Measurements from ENCODE around the gene SLC29A3. TPM values are rescaled to one million over a fixed set of nuclear protein-coding genes. Genes with fewer than 3 reads are reported as not detected.

The SLC29A3 gene
- total and polyA plus RNA-seq, 2 of the 8 experiments (the other 6 are each of a cell fraction or from before 2014, with no cell fraction given) = 14.0 to 24.6 TPM

GRCh38 chr10:71344154-71344925, 25.3 kb downstream of the SLC29A3 start (continued):
- TF ChIP-seq SP2 (IDR thresholded peaks at IDR 0.05; ENCODE audit: low read length) = no peak
- no peak for TF ChIP-seq TBP (IDR thresholded peaks at IDR 0.05; ENCODE audit: low read depth, low read length)
- TF ChIP-seq PHF8 (conservative IDR thresholded peaks at IDR 0.05; ENCODE audit: low read depth, low read length) = no peak
- peak; percentile 30 for TF ChIP-seq CHD7 (IDR thresholded peaks at IDR 0.05; ENCODE audit: insufficient replicate concordance, low read length)
- TF ChIP-seq TAF7 (optimal IDR thresholded peaks at IDR 0.05; ENCODE audit: borderline replicate concordance, low read depth, low read length) = no peak
- no peak for TF ChIP-seq BRCA1 (IDR thresholded peaks at IDR 0.05; ENCODE audit: low read depth, low read length)
- peak; percentile 55 to 89; a peak in 3 of 4 replicates for TF ChIP-seq HDAC2 (IDR thresholded peaks at IDR 0.05; ENCODE audit: borderline replicate concordance in 1 of 2, low read depth in 2 of 2, low read length in 2 of 2)
- TF ChIP-seq KDM5A (IDR thresholded peaks at IDR 0.05; ENCODE audit: low read length) = no peak
- no peak for TF ChIP-seq GABPA (IDR thresholded peaks at IDR 0.05; ENCODE audit: borderline replicate concordance, insufficient read depth, low read length)
- peak; percentile 30 for TF ChIP-seq CTBP2 (IDR thresholded peaks at IDR 0.05; ENCODE audit: borderline replicate concordance, insufficient read depth, insufficient read length, low read length)

Measured in H1 (cell line).